ENCODE measurements around the gene TBC1D10A.
A peak's percentile ranks its signal among the peaks of the same experiment; 100 is the strongest.

The TBC1D10A gene

GRCh38 chr22:30245985-30246813 lies 80.5 kb downstream of the TBC1D10A start, which contains the start of gene LIF:
Gene LIF (minus strand): TSS chr22:30246759. CDS start chr22:30246695, 64 bp downstream.
- DNase-seq (ENCODE audit: low spot score), result peak; percentile 79

DNA sequence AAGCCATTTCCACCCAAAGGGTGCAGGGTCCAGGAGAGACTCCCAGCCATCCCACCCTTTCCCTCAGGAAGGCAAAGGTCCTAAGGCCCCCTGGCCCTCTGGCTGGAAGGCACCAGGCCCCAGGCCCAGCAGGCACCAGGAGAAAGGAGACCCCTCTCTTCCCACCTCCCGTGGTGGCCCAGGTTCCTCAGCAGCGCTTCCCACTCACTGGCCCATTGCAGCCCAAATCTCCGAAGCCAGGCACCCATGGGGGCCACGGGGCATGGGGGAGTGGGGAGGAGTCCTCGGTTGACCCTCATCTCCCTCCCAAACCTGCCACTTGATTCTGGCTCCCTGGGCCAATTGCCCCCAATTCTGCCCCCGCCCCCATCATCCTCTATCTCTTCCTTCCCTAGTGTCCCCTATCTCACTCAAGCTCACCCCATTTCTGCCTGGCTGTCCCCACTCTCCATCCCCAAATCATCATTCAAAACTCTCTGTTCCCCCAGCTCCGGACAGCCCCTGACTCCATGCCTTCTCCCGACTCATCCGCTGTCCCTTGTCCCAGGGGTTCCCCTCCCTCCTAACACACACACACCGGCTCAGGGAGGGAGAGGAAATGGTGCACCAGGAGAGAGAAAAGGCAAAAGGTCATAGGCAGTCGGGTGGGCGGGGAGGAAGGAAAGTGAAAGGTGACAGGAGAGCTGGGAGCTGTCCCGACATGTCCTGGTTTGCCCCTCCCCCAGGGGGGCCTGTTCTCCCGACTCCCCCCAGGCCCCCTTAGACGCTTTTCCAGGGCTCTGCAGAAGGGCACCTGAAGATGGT lies 81.4 kb downstream of the TBC1D10A start:
- no peak for DNase-seq (ENCODE audit: low spot score)

DNA sequence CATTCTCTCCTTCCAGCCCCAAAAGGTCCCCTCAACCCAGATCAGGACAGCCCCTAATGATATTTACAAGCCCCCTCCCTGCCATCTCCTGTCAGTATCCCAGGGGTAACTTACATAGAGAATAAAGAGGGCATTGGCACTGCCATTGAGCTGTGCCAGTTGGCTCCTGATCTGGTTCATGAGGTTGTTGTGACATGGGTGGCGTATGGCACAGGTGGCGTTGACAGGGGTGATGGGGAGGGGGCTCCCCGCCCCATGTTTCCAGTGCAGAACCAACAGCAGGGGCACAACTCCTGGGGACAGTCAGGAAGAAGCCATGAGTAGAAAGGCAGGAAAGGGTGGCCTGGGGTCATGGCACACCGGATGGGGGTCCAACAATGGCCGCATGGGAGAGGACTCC lies 82.1 kb downstream of the TBC1D10A start:
- no peak for DNase-seq (ENCODE audit: low spot score)

- DNase-seq (ENCODE audit: low spot score), result no peak
Measured at GRCh38 chr22:30244066-30244465, 82.7 kb downstream of the TBC1D10A start.

- no peak for DNase-seq (ENCODE audit: low spot score)
Measured at GRCh38 chr22:30243661-30244060, 83.1 kb downstream of the TBC1D10A start.
